ENCODE measurements around the gene RAB40C.

Gene RAB40C

GRCh38 chr16:559411-560203 lies 30.3 kb upstream of the RAB40C start:
- DNase-seq = no peak

- no peak for DNase-seq
These were observed 29.6 kb upstream of the RAB40C start, which contains the start of gene PRR35 for GRCh38 chr16:560204-560700. Gene PRR35 (plus strand): TSS chr16:560394. CDS start chr16:563295, 2,901 bp downstream.

- DNase-seq = no peak
These were observed 29.0 kb upstream of the RAB40C start for GRCh38 chr16:560701-561412.

- DNase-seq = no peak
These were observed 28.5 kb upstream of the RAB40C start for GRCh38 chr16:561413-561794.

- no peak for DNase-seq
These were observed 27.6 kb upstream of the RAB40C start for GRCh38 chr16:561957-562938.

- no peak for DNase-seq
These were observed 26.7 kb upstream of the RAB40C start for GRCh38 chr16:563072-563644.

GRCh38 chr16:564690-565418 lies 25.0 kb upstream of the RAB40C start:
- no peak for DNase-seq

- DNase-seq = no peak
These were observed 24.2 kb upstream of the RAB40C start for GRCh38 chr16:565419-566330.

- DNase-seq = peak; percentile 25
These were observed 23.1 kb upstream of the RAB40C start, which contains the start of gene NHLRC4 for GRCh38 chr16:566475-567372. Gene NHLRC4 (plus strand): TSS chr16:567005. CDS start chr16:568048, 1,043 bp downstream.

GRCh38 chr16:567373-568256 lies 22.3 kb upstream of the RAB40C start:
- DNase-seq = no peak

- DNase-seq = no peak
These were observed 21.2 kb upstream of the RAB40C start for GRCh38 chr16:568401-569258.

GRCh38 chr16:569445-570254 lies 20.2 kb upstream of the RAB40C start, which contains the start of gene PIGQ:
Gene PIGQ (plus strand): TSS chr16:569968. CDS start chr16:574075, 4,107 bp downstream.
- DNase-seq = peak; percentile 55

GRCh38 chr16:572865-573650 lies 16.8 kb upstream of the RAB40C start:
- DNase-seq = no peak

- no peak for DNase-seq
These were observed 15.7 kb upstream of the RAB40C start for GRCh38 chr16:574021-574760.

Data from T-helper 9 cell (primary cell).